Measurements from ENCODE around the gene STAMBP.
"Not testable (repeated sequence)": the region's sequence is repeated elsewhere in the genome, so short reads cannot be mapped to it uniquely, and the experiment has no call there.

STAMBP gene

GRCh38 chr2:73902284-73902683 lies 73.5 kb downstream of the STAMBP start:
- no peaks in the 10 kb centered on the region for H3K9me3 ChIP-seq (ENCODE audit: control insufficient read depth, insufficient read depth, low read length)
- H3K27ac ChIP-seq (ENCODE audit: low read depth, low read length) = no peak overlapping the region
- no peaks in the 10 kb centered on the region for H3K79me2 ChIP-seq (ENCODE audit: control insufficient read depth, low read length)
- no peaks in the 10 kb centered on the region for H3K4me1 ChIP-seq (ENCODE audit: control insufficient read depth, low read length)
- H3F3A ChIP-seq (ENCODE audit: control insufficient read depth, insufficient read depth) = no peaks in the 10 kb centered on the region
- no peak overlapping the region for H3K4me2 ChIP-seq (ENCODE audit: low read length)
- no peak overlapping the region for H3K4me3 ChIP-seq (ENCODE audit: low read length)
- H3K9me2 ChIP-seq (replicated peaks; ENCODE audit: control insufficient read depth, low read length) = no peaks in the 10 kb centered on the region
- H4K20me1 ChIP-seq (ENCODE audit: control insufficient read depth, insufficient read depth, low read depth, low read length) = no peaks in the 10 kb centered on the region
- TF ChIP-seq EZH2phosphoT487 (IDR thresholded peaks at IDR 0.05; ENCODE audit: borderline replicate concordance, low read length) (no peak), CTCF (IDR thresholded peaks at IDR 0.05; ENCODE audit: low read depth, low read length, poor library complexity, severe bottlenecking) (no peak)
- H3K36me3 ChIP-seq (ENCODE audit: control insufficient read depth, low read length) = no peaks in the 10 kb centered on the region
- no peaks in the 10 kb centered on the region for H3K27me3 ChIP-seq (ENCODE audit: control insufficient read depth, low read length)

GRCh38 chr2:73903313-73903712 lies 74.6 kb downstream of the STAMBP start:
- peaks cover 5% of the 10 kb centered on the region for H3K4me1 ChIP-seq (ENCODE audit: control insufficient read depth, low read length)
- no peaks in the 10 kb centered on the region for H3K79me2 ChIP-seq (ENCODE audit: control insufficient read depth, low read length)
- H3K27me3 ChIP-seq (ENCODE audit: control insufficient read depth, low read length) = no peaks in the 10 kb centered on the region
- H3K9me3 ChIP-seq (ENCODE audit: control insufficient read depth, insufficient read depth, low read length) = no peaks in the 10 kb centered on the region
- no peaks in the 10 kb centered on the region for H3K36me3 ChIP-seq (ENCODE audit: control insufficient read depth, low read length)
- H3K4me2 ChIP-seq (ENCODE audit: low read length) = no peak overlapping the region
- H3K27ac ChIP-seq (ENCODE audit: low read depth, low read length) = no peak overlapping the region
- no peak overlapping the region for H3K4me3 ChIP-seq (ENCODE audit: low read length)
- TF ChIP-seq CTCF (IDR thresholded peaks at IDR 0.05; ENCODE audit: low read depth, low read length, poor library complexity, severe bottlenecking) = no peak
- no peak for TF ChIP-seq EZH2phosphoT487 (IDR thresholded peaks at IDR 0.05; ENCODE audit: borderline replicate concordance, low read length)
- no peaks in the 10 kb centered on the region for H4K20me1 ChIP-seq (ENCODE audit: control insufficient read depth, insufficient read depth, low read depth, low read length)
- H3K9me2 ChIP-seq (replicated peaks; ENCODE audit: control insufficient read depth, low read length) = no peaks in the 10 kb centered on the region
- no peaks in the 10 kb centered on the region for H3F3A ChIP-seq (ENCODE audit: control insufficient read depth, insufficient read depth)

GRCh38 chr2:73903949-73904613 lies 75.3 kb downstream of the STAMBP start:
- H4K20me1 ChIP-seq (ENCODE audit: control insufficient read depth, insufficient read depth, low read depth, low read length); H3K36me3 ChIP-seq (ENCODE audit: control insufficient read depth, low read length); H3K9me2 ChIP-seq (replicated peaks; ENCODE audit: control insufficient read depth, low read length); H3K79me2 ChIP-seq (ENCODE audit: control insufficient read depth, low read length); H3K4me1 ChIP-seq (ENCODE audit: control insufficient read depth, low read length); H3K4me3 ChIP-seq (ENCODE audit: low read length); H3K27me3 ChIP-seq (ENCODE audit: control insufficient read depth, low read length); H3K27ac ChIP-seq (ENCODE audit: low read depth, low read length); H3F3A ChIP-seq (ENCODE audit: control insufficient read depth, insufficient read depth); H3K9me3 ChIP-seq (ENCODE audit: control insufficient read depth, insufficient read depth, low read length); H3K4me2 ChIP-seq (ENCODE audit: low read length): not testable (repeated sequence)

- Histone ChIP-seq H3K9me3 (ENCODE audit: control insufficient read depth, insufficient read depth, low read length) (no peaks in the 10 kb centered on the region), H3F3A (ENCODE audit: control insufficient read depth, insufficient read depth) (no peaks in the 10 kb centered on the region), H3K4me2 (ENCODE audit: low read length) (no peak overlapping the region), H3K4me3 (ENCODE audit: low read length) (no peak overlapping the region), H3K79me2 (ENCODE audit: control insufficient read depth, low read length) (no peaks in the 10 kb centered on the region), H3K36me3 (ENCODE audit: control insufficient read depth, low read length) (no peaks in the 10 kb centered on the region), H3K27ac (ENCODE audit: low read depth, low read length) (no peak overlapping the region), H4K20me1 (ENCODE audit: control insufficient read depth, insufficient read depth, low read depth, low read length) (no peaks in the 10 kb centered on the region), H3K27me3 (ENCODE audit: control insufficient read depth, low read length) (no peaks in the 10 kb centered on the region), H3K4me1 (ENCODE audit: control insufficient read depth, low read length) (peaks cover 5% of the 10 kb centered on the region), H3K9me2 (replicated peaks; ENCODE audit: control insufficient read depth, low read length) (no peaks in the 10 kb centered on the region)
- no peak for TF ChIP-seq CTCF (IDR thresholded peaks at IDR 0.05; ENCODE audit: low read depth, low read length, poor library complexity, severe bottlenecking)
- TF ChIP-seq EZH2phosphoT487 (IDR thresholded peaks at IDR 0.05; ENCODE audit: borderline replicate concordance, low read length) = no peak
Measured at GRCh38 chr2:73904952-73905351, 76.2 kb downstream of the STAMBP start.

Measured in DOHH2 (cell line).